OCI-LY1 (cell line): ENCODE results near the gene TENM4.

Experiments used
- H2AFZ ChIP-seq: fragments of 200-600 bp; sonication (generic), shearing (Covaris generic); 2 replicates; pipeline ENCODE4 v1.6.0; 2014; ENCODE audit warnings: antibody characterized with exemption, mild to moderate bottlenecking, low read length
- H3F3A ChIP-seq: fragments of 200-600 bp; sonication (generic), shearing (Covaris generic); 2 replicates; pipeline ENCODE4 v1.6.0; 2014; ENCODE audit warnings: mild to moderate bottlenecking, antibody characterized with exemption, low read length, moderate library complexity; ENCODE audit not compliant: insufficient read depth
- H3K27ac ChIP-seq: fragments of 200-600 bp; sonication (generic); 2 replicates; pipeline ENCODE4 v1.5.1; 2014; ENCODE audit warnings: low read length, mixed run types, mild to moderate bottlenecking, low read depth; ENCODE audit not compliant: poor library complexity, severe bottlenecking
- H3K27me3 ChIP-seq: fragments of 200-600 bp; sonication (generic); 2 replicates; pipeline ENCODE4 v1.6.0; 2014; ENCODE audit warnings: antibody characterized with exemption, mild to moderate bottlenecking, low read length, moderate library complexity; ENCODE audit not compliant: insufficient read depth
- H3K36me3 ChIP-seq: fragments of 200-600 bp; sonication (generic); 2 replicates; pipeline ENCODE4 v1.6.1; 2014; ENCODE audit warnings: mild to moderate bottlenecking, antibody characterized with exemption, low read length, moderate library complexity, mixed read lengths; ENCODE audit not compliant: insufficient read depth
- H3K4me1 ChIP-seq: fragments of 200-600 bp; sonication (generic); 2 replicates; pipeline ENCODE4 v1.5.1; 2014; ENCODE audit warnings: mild to moderate bottlenecking, low read length, moderate library complexity; ENCODE audit not compliant: insufficient read depth, severe bottlenecking
- H3K4me2 ChIP-seq: fragments of 200-600 bp; sonication (generic), shearing (Covaris generic); 2 replicates; pipeline ENCODE4 v1.6.1; 2014; ENCODE audit warnings: low read length
- H3K4me3 ChIP-seq: fragments of 200-600 bp; sonication (generic); 2 replicates; pipeline ENCODE4 v1.5.1; 2014; ENCODE audit warnings: low read length, low read depth, mild to moderate bottlenecking, mixed read lengths; ENCODE audit not compliant: poor library complexity, severe bottlenecking
- H3K79me2 ChIP-seq: fragments of 200-600 bp; shearing (Covaris generic); 2 replicates; pipeline ENCODE4 v1.6.1; 2016; ENCODE audit warnings: mixed run types, low read length, mixed read lengths; ENCODE audit not compliant: insufficient read depth
- H3K9ac ChIP-seq: fragments of 200-600 bp; sonication (generic), shearing (Covaris generic); 2 replicates; pipeline ENCODE4 v1.6.1; 2014; ENCODE audit warnings: mild to moderate bottlenecking, low read length, mixed read lengths
- H3K9me2 ChIP-seq: fragments of 200-600 bp; sonication (generic), shearing (Covaris generic); 2 replicates; pipeline ENCODE4 v1.6.1; 2014; ENCODE audit warnings: low read depth, mild to moderate bottlenecking, low read length, mixed read lengths
- H3K9me3 ChIP-seq: fragments of 200-600 bp; shearing (Covaris generic); 2 replicates; pipeline ENCODE4 v1.6.1; 2014; ENCODE audit warnings: low read length, mixed read lengths
- H4K20me1 ChIP-seq: fragments of 200-600 bp; sonication (generic), shearing (Covaris generic); 2 replicates; pipeline ENCODE4 v1.6.0; 2016; ENCODE audit warnings: mild to moderate bottlenecking, low read length; ENCODE audit not compliant: insufficient read depth
- CTCF ChIP-seq: fragments of 200-600 bp; sonication (generic), shearing (Covaris generic); IDR thresholded peaks from 2 replicates; pipeline ENCODE4 v1.5.1; 2017; ENCODE audit warnings: mild to moderate bottlenecking, antibody characterized with exemption, low read length, moderate library complexity, mixed read lengths
- EZH2 ChIP-seq: fragments of 200-600 bp; sonication (generic), shearing (Covaris generic); IDR thresholded peaks from 2 replicates; pipeline ENCODE4 v1.8.0; 2017; ENCODE audit warnings: borderline replicate concordance, mixed run types, mild to moderate bottlenecking, antibody characterized with exemption, low read length, moderate library complexity, mixed read lengths

Gene TENM4

GRCh38 chr11:78993802-78994430 lies 446.9 kb downstream of the TENM4 start:
- no peaks in the 10 kb centered on the region for H3K79me2 ChIP-seq
- no peak for TF ChIP-seq EZH2
- no peak for TF ChIP-seq CTCF
- no peaks in the 10 kb centered on the region for H3F3A ChIP-seq
- H3K9me2 ChIP-seq = no peaks in the 10 kb centered on the region
- no peak overlapping the region for H3K9ac ChIP-seq
- H3K4me3 ChIP-seq = no peak overlapping the region
- no peak overlapping the region for H3K27ac ChIP-seq
- no peak overlapping the region for H3K4me2 ChIP-seq
- H2AFZ ChIP-seq = no peak overlapping the region
- no peaks in the 10 kb centered on the region for H3K9me3 ChIP-seq
- no peaks in the 10 kb centered on the region for H4K20me1 ChIP-seq
- 0 out of 2 replicates have a peak, but pooled peaks cover 4% of the 10 kb centered on the region for H3K27me3 ChIP-seq
- H3K36me3 ChIP-seq = no peaks in the 10 kb centered on the region
- no peaks in the 10 kb centered on the region for H3K4me1 ChIP-seq

- Histone ChIP-seq H3K27me3 (0 out of 2 replicates have a peak, but pooled peaks cover 4% of the 10 kb centered on the region), H2AFZ (no peak overlapping the region), H3K27ac (no peak overlapping the region), H3K36me3 (no peaks in the 10 kb centered on the region), H4K20me1 (no peaks in the 10 kb centered on the region), H3K4me3 (no peak overlapping the region), H3F3A (no peaks in the 10 kb centered on the region), H3K4me1 (no peaks in the 10 kb centered on the region), H3K4me2 (no peak overlapping the region), H3K9me3 (no peaks in the 10 kb centered on the region), H3K9me2 (no peaks in the 10 kb centered on the region), H3K9ac (no peak overlapping the region), H3K79me2 (no peaks in the 10 kb centered on the region)
- TF ChIP-seq EZH2 = no peak
- no peak for TF ChIP-seq CTCF
These were observed 449.1 kb downstream of the TENM4 start for GRCh38 chr11:78991681-78992080.

GRCh38 chr11:78990261-78990660 lies 450.6 kb downstream of the TENM4 start:
- Histone ChIP-seq H3K27me3 (no peaks in the 10 kb centered on the region), H3K4me2 (no peak overlapping the region), H3K9me3 (no peaks in the 10 kb centered on the region), H4K20me1 (no peaks in the 10 kb centered on the region), H3K79me2 (no peaks in the 10 kb centered on the region), H3K27ac (no peak overlapping the region), H3K9ac (no peak overlapping the region), H3K4me3 (no peak overlapping the region), H3K36me3 (no peaks in the 10 kb centered on the region), H3F3A (no peaks in the 10 kb centered on the region), H3K9me2 (no peaks in the 10 kb centered on the region), H3K4me1 (no peaks in the 10 kb centered on the region), H2AFZ (no peak overlapping the region)
- TF ChIP-seq EZH2 = no peak
- no peak for TF ChIP-seq CTCF
